Ovary (tissue), 9 donors: Measurements from ENCODE around the gene AUH. TPM values are rescaled to one million over a fixed set of nuclear protein-coding genes. Genes with fewer than 3 reads are reported as not detected.
"Not testable (repeated sequence)": the region's sequence is repeated elsewhere in the genome, so short reads cannot be mapped to it uniquely, and the experiment has no call there.

Experiments used
- DNase-seq, 5 donors: peaks; one replicate each; pipeline ENCODE4 v3.0.0-alpha.2; 2019 to 2020
- H3K27ac ChIP-seq, 2 donors: fragments of 200-600 bp; one replicate each; pipeline versions ENCODE4 v1.5.1 to v1.8.0; 2019 to 2022
- H3K27me3 ChIP-seq: fragments of 200-600 bp; one replicate; pipeline ENCODE4 v1.8.0; 2022
- H3K36me3 ChIP-seq: fragments of 200-600 bp; sonication (generic); one replicate; pipeline ENCODE4 v1.5.1; 2019
- H3K4me1 ChIP-seq: one replicate; pipeline ENCODE4 v1.8.1; 2013; ENCODE audit warnings: mild to moderate bottlenecking, moderate library complexity; ENCODE audit not compliant: insufficient read depth
- H3K4me3 ChIP-seq: fragments of 200-600 bp; sonication (generic); one replicate; pipeline ENCODE4 v1.5.1; 2017
- H3K9me3 ChIP-seq, 2 donors: fragments of 200-600 bp in 1 of 2; sonication (generic) in 1 of 2; one replicate each; pipeline versions ENCODE4 v1.5.1 to v1.8.1; 2013 to 2019; ENCODE audit warnings: mild to moderate bottlenecking in 1 of 2, moderate library complexity in 1 of 2
- EP300 ChIP-seq: sonication (generic); formaldehyde crosslinking; IDR thresholded peaks from one replicate; pipeline ENCODE4 v1.6.1; 2017; ENCODE audit warnings: antibody characterized with exemption
- POLR2A ChIP-seq: fragments of 450-650 bp; IDR thresholded peaks from one replicate; pipeline ENCODE4 v1.6.1; 2017; ENCODE audit warnings: antibody characterized with exemption, mild to moderate bottlenecking, moderate library complexity
- WGBS, 3 donors: extraction: QIAGEN DNeasy Blood & Tissue Kit in 1 of 3; methylation state at CpG; one replicate each; pipeline versions ENCODE4 v1.1.5 to v1.1.7; 2013 to 2017; 5-methylcytosine and 5-hydroxymethylcytosine counted together
- intact Hi-C, 4 donors: fragments of 100-400 bp; cut with DNase I; formaldehyde crosslinking; loops; one replicate each; pipeline versions ENCODE4 v1.11.0 to v1.15.1; 2022 to 2023
- polyA plus RNA-seq, 2 donors: library from polyadenylated mRNA; stranded (reverse); fragments of 200-250 nt in 1 of 2; fragments of 350-450 nt in 1 of 2; fragmentation: Illumina TruSeq in 1 of 2; extraction: RNeasy Lipid Tissue Mini Kit (QIAGEN cat#74804) in 1 of 2; gene quantifications; one replicate each; pipeline ENCODE4 v1.2.3, GENCODE V29; 2013 to 2014
- total RNA-seq, 7 donors: library from RNA; depleted of rRNA in 2 of 7; stranded (reverse); fragments of >200 nt in 2 of 7; fragmentation: NEBNext Ultra II Directional in 3 of 7; extraction: Animal tissue kit (Norgen Biotek cat#: 25700) in 3 of 7; gene quantifications; one replicate each; pipeline versions ENCODE4 v1.1.0 to v1.2.4, GENCODE V29; 2016 to 2023
- TF ChIP-seq, protein P1 (sequence below), 3 donors: fragments of 450-650 bp in 2 of 3; fragments of 200-600 bp in 1 of 3; IDR thresholded peaks; one replicate each; pipeline versions ENCODE4 v1.5.1 to v1.8.0; 2016 to 2022; ENCODE audit warnings: antibody characterized with exemption in 3 of 3, mild to moderate bottlenecking in 1 of 3
- donor health status: DM: no; HTN: no; CAD: no; lungs with moderate emphysema.
- donor health status: DM: no; HTN: no; CAD: no.
- donor health status: Bipolar disorder and iron deficiency.
- donor health status: DM: yes; HTN: yes; CAD: no.
- donor health status: DM: no; HTN: no; CAD: no.
- donor health status: DM: yes; HTN: yes; CAD: no.

AUH gene
- total and polyA plus RNA-seq, 9 donors: 12.0 to 48.5 (median 18.6) TPM

DNA sequence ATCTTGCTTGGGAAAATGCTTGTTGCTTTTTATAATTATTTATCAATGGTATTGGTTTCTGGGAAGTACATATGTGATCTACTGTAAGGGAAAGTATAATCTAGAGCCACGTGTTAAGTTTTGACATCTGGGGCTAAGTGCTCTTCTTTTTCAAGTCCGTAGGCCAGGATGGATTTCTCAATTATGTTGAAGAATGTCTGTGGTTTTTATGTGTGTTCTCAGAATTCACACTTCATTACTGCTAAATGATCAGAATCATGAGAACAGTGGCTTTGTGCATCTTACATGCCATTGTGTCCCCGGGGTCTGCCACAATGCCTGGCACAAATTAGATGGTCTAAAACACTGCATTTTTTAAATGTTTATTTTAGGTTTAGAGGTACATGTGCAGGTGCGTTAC lies 14.5 kb upstream of the AUH start:
- intact Hi-C loops: no loop called here
- Histone ChIP-seq H3K27me3 (no peaks in the 10 kb centered on the region), H3K4me3 (no peak overlapping the region), H3K27ac (no peak overlapping the region), H3K9me3 (peaks cover 0 to 3% of the 10 kb centered on the region in 2 donors), H3K36me3 (no peaks in the 10 kb centered on the region), H3K4me1 (no peaks in the 10 kb centered on the region)
- 82 to 86% (median 85%) methylated on average over 4 of the region's 4 CpGs for WGBS, 3 donors
- TF ChIP-seq POLR2A (no peak), EP300 (no peak)
- TF ChIP-seq, protein P1, sequence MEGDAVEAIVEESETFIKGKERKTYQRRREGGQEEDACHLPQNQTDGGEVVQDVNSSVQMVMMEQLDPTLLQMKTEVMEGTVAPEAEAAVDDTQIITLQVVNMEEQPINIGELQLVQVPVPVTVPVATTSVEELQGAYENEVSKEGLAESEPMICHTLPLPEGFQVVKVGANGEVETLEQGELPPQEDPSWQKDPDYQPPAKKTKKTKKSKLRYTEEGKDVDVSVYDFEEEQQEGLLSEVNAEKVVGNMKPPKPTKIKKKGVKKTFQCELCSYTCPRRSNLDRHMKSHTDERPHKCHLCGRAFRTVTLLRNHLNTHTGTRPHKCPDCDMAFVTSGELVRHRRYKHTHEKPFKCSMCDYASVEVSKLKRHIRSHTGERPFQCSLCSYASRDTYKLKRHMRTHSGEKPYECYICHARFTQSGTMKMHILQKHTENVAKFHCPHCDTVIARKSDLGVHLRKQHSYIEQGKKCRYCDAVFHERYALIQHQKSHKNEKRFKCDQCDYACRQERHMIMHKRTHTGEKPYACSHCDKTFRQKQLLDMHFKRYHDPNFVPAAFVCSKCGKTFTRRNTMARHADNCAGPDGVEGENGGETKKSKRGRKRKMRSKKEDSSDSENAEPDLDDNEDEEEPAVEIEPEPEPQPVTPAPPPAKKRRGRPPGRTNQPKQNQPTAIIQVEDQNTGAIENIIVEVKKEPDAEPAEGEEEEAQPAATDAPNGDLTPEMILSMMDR (IDR thresholded peaks at IDR 0.05): no peak
- no peak for DNase-seq

DNA sequence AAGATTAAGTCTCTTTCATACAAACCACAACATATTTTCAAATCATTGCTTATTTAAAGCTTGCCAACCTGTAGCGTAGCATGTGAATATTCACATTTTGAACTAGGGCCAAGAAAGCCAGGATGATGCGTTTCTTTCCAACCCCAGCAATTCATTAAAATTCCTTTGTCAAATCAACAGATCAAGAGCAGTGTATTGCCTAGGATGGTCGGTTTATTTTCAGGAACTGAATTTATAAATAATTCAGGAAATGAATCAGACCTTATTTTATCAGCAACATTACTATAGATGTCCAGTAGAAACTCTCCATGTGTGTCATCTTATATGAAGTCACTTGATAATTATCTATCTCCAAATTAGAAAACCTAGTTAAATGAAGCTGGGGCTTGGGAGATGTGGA lies 13.2 kb upstream of the AUH start:
- H3K27ac ChIP-seq: no peak overlapping the region
- H3K36me3 ChIP-seq: no peaks in the 10 kb centered on the region
- no peak overlapping the region for H3K4me3 ChIP-seq
- H3K9me3 ChIP-seq: peaks cover 0 to 3% of the 10 kb centered on the region in 2 donors
- TF ChIP-seq EP300 (no peak), POLR2A (no peak)
- TF ChIP-seq, protein P1 (IDR thresholded peaks at IDR 0.05): no peak
- no peak for DNase-seq
- H3K27me3 ChIP-seq: no peaks in the 10 kb centered on the region
- intact Hi-C loops: no loop called here
- H3K4me1 ChIP-seq: no peaks in the 10 kb centered on the region
- 13 to 25% (median 16%) methylated on average over 3 of the region's 3 CpGs for WGBS, 3 donors

DNA sequence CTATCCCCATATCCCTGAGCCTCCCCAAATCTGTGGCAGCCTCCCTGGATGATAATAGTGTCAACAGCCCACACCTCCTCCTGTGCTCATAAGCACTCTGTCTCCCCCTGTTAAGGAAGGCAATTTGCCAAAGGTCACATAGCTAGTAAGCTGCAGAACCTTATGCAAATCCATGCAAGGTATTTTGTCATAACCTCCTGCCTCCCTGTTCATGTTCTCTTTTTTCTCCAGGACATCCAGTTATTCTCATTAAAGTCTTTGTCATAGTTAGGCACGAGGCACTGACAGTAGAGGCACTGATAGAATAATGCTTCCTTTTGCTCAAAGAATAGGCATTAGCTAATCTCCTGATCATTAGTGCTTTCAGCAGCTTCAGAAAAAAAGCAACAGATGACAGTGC lies 10.2 kb upstream of the AUH start:
- WGBS, 3 donors: 58 to 64% (median 60%) methylated on average over 1 of the region's 1 CpG
- Histone ChIP-seq H3K27ac (no peak overlapping the region), H3K4me1 (no peaks in the 10 kb centered on the region), H3K36me3 (no peaks in the 10 kb centered on the region), H3K9me3 (no peaks in the 10 kb centered on the region), H3K4me3 (no peak overlapping the region), H3K27me3 (no peaks in the 10 kb centered on the region)
- TF ChIP-seq, protein P1 (IDR thresholded peaks at IDR 0.05): no peak
- TF ChIP-seq EP300 (no peak), POLR2A (no peak)
- intact Hi-C loops: no loop called here
- no peak for DNase-seq

DNA sequence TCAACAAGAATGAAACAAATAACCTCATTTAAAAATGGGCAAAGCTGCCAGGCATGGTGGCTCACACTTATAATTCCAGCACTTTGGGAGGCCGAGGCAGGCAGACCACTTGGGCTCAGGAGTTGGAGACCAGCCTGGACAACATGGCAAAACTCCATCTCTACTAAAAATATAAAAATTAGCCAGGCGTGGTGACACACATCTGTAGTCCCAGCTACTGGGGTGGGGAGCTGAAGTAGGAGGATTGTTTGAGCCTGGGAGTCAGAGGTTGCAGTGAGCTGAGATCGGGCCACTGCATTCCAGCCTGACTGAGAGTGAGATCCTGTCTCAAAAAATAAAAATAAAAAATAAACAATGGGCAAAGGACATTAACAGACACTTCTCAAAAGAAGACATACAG lies 8.3 kb upstream of the AUH start:
- H3K4me1 ChIP-seq: not testable (repeated sequence)

DNA sequence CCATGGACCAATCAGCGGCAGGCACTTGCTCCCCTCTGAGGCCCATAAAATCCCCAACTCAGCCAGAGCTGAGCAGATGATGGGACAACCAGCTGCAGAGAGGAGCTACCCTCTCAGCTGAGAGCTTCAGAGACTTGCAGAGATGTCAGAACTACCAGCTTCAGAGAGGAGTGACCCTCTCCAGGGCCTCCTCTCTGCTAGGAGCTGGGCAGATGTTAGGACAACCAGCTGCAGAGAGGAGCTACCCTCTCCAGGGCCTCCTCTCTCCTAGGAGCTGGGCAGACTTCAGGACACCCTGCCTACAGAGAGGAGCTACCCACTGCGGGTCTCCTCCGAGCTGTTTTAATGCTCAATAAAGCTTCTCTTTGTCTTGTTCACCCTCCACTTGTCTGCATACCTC lies 3.0 kb upstream of the AUH start:
- DNase-seq: no peak
- Histone ChIP-seq H3K36me3 (no peaks in the 10 kb centered on the region), H3K4me3 (no peak overlapping the region), H3K4me1 (peaks cover 3% of the 10 kb centered on the region), H3K9me3 (no peaks in the 10 kb centered on the region), H3K27ac (no peak overlapping the region), H3K27me3 (no peaks in the 10 kb centered on the region)
- TF ChIP-seq POLR2A: no peak
- TF ChIP-seq, protein P1 (IDR thresholded peaks at IDR 0.05): no peak
- TF ChIP-seq EP300: no peak
- 88 to 96% (median 94%) methylated on average over 3 of the region's 3 CpGs for WGBS, 3 donors
- intact Hi-C loops: loop anchor here in 1 of 4 donors (5.0 kb wide), 1 partner anchor 58 kb away; the partner anchor contains the start of gene NFIL3

More for the DNA sequence above, 8.3 kb upstream of the AUH start:
- H3K4me3 ChIP-seq, H3K27ac ChIP-seq, H3K9me3 ChIP-seq, DNase-seq, H3K36me3 ChIP-seq, intact Hi-C loops, H3K27me3 ChIP-seq: not testable (repeated sequence)
- 64 to 72% (median 65%) methylated on average over 3 of the region's 3 CpGs for whole genome bisulfite sequencing, 3 donors
